ENCODE results near the gene ATL3. TPM values are rescaled to one million over a fixed set of nuclear protein-coding genes. Genes with fewer than 3 reads are reported as not detected.

ATL3 gene
- total and polyA plus RNA-seq, 2 of the 13 experiments (the other 11 are each of a cell fraction or from before 2014, with no cell fraction given), result not detected

GRCh38 chr11:63681321-63682065, 10.3 kb upstream of the ATL3 start, which contains the start of gene RTN3 (continued):
- TF ChIP-seq KAT8 (CRISPR knock-in tag; IDR thresholded peaks at IDR 0.05), result no peak; the same call in 1 of the 2 replicates
- no peak for TF ChIP-seq PAF1 (CRISPR knock-in tag; IDR thresholded peaks at IDR 0.05)
- TF ChIP-seq ZNF235 (CRISPR knock-in tag; IDR thresholded peaks at IDR 0.05; ENCODE audit: borderline replicate concordance), result 0 out of 2 replicates have a peak, but pooled peaks have one; percentile 69
- no peak for TF ChIP-seq TBP (CRISPR knock-in tag; IDR thresholded peaks at IDR 0.05)
- peak; percentile 35; the same call in 1 of the 2 replicates for TF ChIP-seq ZNF274 (CRISPR knock-in tag; IDR thresholded peaks at IDR 0.05)
- TF ChIP-seq IKZF5 (CRISPR knock-in tag; IDR thresholded peaks at IDR 0.05), result peak; percentile 78
- TF ChIP-seq ZNF557 (CRISPR knock-in tag; IDR thresholded peaks at IDR 0.05), result no peak
- no peak for TF ChIP-seq NFRKB (IDR thresholded peaks at IDR 0.05)
- TF ChIP-seq ESRRA (CRISPR knock-in tag; IDR thresholded peaks at IDR 0.05; ENCODE audit: low read depth), result no peak; the same call in 1 of the 2 replicates
- no peak for TF ChIP-seq RFX1 (IDR thresholded peaks at IDR 0.05)
- TF ChIP-seq FOXO4 (CRISPR knock-in tag; conservative IDR thresholded peaks at IDR 0.05), result no peak
- 0 out of 2 replicates have a peak, but pooled peaks have one; percentile 39 for TF ChIP-seq ZNF3 (CRISPR knock-in tag; IDR thresholded peaks at IDR 0.05)
- peak; percentile 67 for TF ChIP-seq GMEB1 (CRISPR knock-in tag; IDR thresholded peaks at IDR 0.05; ENCODE audit: borderline replicate concordance)
- TF ChIP-seq MYPOP (CRISPR knock-in tag; IDR thresholded peaks at IDR 0.05), result peak; percentile 100
- no peak for TF ChIP-seq TCF7L2 (IDR thresholded peaks at IDR 0.05; ENCODE audit: low read depth, low read length)
- no peak for TF ChIP-seq ATF5 (CRISPR knock-in tag; IDR thresholded peaks at IDR 0.05; ENCODE audit: low read depth)
- TF ChIP-seq ZBTB39 (CRISPR knock-in tag; IDR thresholded peaks at IDR 0.05), result no peak

Measured in HepG2 (cell line).